HG02870 (cell line): ENCODE data around the gene SYT1.

Experiments
- ATAC-seq: cut with Tn5 transposase; IDR thresholded peaks from one replicate; pipeline ENCODE4 v1.9.1; 2021; ENCODE audit warnings: mild to moderate bottlenecking, moderate library complexity; ENCODE audit not compliant: unreplicated experiment

SYT1 gene

GRCh38 chr12:79274501-79275064, 410.0 kb downstream of the SYT1 start:
- ATAC-seq, result no peak

GRCh38 chr12:79275631-79276030, 411.1 kb downstream of the SYT1 start:
- no peak for ATAC-seq

- ATAC-seq, result no peak
Observed at GRCh38 chr12:79283364-79283763, 418.8 kb downstream of the SYT1 start.

- no peak for ATAC-seq
Observed at GRCh38 chr12:79288911-79289310, 424.3 kb downstream of the SYT1 start.

GRCh38 chr12:79291711-79292110, 427.1 kb downstream of the SYT1 start:
- ATAC-seq, result no peak

GRCh38 chr12:79294590-79294989, 430.0 kb downstream of the SYT1 start:
- ATAC-seq, result no peak

DNA sequence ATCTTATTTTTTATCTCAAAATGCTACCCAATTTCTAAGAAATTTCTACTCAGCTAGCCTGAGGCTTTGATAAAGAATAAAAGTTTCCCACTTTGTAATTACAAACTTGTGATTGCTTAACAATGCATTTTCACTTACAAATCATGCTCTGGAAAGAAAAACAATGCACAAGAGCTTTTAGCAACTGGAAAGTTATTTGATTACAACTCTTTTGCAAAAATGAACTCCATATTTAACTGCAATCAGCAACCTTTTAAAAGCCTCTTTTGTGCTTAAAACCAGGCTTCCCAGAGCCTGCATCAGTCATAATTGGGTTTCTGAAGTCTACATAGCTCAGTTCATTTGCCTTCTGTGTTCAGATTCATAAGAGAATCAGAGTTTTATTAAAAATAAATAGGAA, 431.0 kb downstream of the SYT1 start:
- ATAC-seq, result no peak

DNA sequence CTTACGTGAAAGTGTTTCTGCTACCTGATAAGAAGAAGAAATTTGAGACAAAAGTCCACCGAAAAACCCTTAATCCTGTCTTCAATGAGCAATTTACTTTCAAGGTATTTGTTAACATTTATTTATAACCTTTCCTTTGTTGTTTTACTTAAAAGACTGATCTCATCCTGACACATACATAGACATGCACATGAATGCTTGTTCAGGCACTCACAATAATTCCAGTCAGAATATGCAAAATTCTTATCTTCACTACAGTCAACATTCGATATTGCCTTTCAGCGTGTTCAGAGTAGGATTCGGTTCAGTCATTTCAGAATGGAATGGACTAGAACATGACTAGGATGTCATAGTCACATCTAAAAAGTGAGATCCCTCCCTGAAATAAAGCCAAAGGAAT, 431.6 kb downstream of the SYT1 start:
- no peak for ATAC-seq

GRCh38 chr12:79296871-79297270, 432.3 kb downstream of the SYT1 start:
- no peak for ATAC-seq

GRCh38 chr12:79298506-79298905, 433.9 kb downstream of the SYT1 start:
- ATAC-seq, result no peak

DNA sequence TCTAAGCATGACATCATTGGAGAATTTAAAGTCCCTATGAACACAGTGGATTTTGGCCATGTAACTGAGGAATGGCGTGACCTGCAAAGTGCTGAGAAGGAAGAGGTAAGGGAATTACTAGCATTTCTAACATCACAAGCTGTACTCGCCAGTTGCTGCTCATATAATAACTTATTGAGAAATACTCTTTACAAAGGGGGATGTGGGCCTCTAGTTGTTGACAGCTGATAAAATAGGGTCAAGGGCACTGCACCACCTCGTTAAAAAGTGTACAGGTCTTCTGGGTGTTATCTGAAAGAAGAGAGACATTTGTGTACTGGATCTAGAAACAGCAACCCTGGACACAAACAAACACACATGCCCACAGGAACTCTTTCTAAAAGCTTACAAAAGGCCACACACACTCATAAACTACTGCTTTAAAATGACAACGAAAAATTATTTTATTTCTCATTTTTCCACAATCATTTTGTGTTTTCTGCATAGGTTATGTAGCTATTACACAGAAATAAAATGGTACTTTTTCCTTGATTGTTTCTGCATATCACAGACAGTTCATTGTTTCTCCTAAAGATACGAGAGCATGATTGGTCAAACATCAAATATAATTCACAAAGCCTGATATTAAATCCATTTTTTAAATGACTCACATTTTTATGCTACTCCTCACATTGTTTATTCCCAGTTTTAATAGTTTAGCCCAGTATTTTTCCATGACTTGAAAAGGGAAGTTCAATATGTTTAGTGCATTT, 435.0 kb downstream of the SYT1 start:
- no peak for ATAC-seq

DNA sequence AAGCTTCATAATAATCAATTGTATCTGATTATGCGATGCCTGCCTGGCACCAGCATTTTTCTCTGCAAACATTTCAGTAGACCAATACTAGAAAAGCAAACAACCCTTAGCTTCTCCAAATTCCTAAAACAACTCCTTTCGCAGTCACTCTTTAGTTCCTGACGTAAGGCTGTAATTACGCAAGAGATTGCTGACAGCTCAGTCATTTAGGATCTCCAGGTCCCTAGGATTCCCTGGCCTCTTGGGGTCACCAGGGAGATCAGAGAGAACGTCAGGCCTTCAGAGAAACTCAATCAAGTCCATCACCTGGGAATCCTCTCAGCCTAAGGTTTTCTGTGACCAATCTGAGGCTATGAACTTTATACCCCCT, 435.6 kb downstream of the SYT1 start:
- ATAC-seq, result no peak

DNA sequence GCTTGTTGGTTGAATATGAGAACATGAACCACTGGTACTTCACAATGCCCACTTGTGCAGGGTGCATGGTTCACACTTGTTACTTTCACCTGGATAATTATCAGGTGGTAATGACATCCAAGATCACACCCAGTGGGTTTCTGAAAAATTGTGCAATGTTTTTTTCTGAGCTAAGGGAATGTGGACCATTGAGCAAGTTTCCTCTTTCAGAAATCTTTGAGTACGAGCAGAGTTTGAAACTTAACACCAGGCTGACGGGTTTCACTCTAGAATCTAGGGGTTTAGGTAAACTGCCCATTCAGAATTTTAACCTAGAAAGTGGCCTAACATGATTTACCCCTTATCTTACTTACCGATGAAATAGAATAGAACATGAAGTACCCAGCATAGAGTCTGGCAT, 436.6 kb downstream of the SYT1 start:
- ATAC-seq, result no peak

- no peak for ATAC-seq
Observed at GRCh38 chr12:79302162-79302814, 437.7 kb downstream of the SYT1 start.

DNA sequence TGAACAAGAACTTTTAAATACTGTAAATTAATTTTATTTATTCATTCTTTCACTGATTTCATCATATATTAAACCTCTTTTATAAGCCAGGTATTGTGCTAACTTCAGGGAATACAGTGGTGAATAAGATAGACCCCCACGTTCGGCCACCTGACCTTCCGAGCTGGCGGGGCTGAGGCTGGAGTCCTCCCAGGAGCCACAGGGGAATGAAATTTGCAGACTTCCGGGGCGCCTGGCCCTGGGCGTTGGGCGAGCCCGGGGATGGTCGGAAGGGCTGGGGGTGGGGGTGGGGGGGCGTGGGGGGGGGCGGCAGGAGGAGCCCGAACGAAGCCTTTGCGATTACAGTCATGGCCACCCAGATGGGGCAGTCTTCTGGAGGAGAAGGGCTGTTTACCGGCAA, 442.8 kb downstream of the SYT1 start:
- ATAC-seq, result no peak

DNA sequence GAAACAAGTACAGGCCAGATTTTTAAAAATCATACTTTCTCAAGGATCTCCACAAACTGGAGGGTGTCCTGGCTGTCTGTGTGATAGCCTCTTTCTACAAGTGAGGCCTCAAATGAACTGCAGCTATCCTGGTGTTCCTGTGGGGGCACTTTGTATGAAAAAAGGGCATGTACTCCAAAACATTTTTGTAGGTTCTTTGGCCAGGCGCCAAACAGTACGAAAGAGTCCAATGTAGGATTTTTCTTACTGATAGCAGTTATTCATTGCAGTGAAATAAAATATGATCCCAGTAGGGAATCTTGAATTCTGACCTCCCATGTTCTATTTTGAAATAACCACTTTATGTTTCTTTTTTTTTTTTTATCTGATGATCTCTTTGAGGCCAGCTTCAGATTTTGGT, 444.5 kb downstream of the SYT1 start:
- ATAC-seq, result no peak

GRCh38 chr12:79317179-79317847, 452.7 kb downstream of the SYT1 start:
- ATAC-seq, result no peak

GRCh38 chr12:79322905-79323304, 458.3 kb downstream of the SYT1 start:
- ATAC-seq, result no peak

GRCh38 chr12:79324571-79324970, 460.0 kb downstream of the SYT1 start:
- no peak for ATAC-seq

GRCh38 chr12:79326222-79326621, 461.6 kb downstream of the SYT1 start:
- ATAC-seq, result no peak

- ATAC-seq, result no peak
Observed at GRCh38 chr12:79326663-79327062, 462.1 kb downstream of the SYT1 start.

DNA sequence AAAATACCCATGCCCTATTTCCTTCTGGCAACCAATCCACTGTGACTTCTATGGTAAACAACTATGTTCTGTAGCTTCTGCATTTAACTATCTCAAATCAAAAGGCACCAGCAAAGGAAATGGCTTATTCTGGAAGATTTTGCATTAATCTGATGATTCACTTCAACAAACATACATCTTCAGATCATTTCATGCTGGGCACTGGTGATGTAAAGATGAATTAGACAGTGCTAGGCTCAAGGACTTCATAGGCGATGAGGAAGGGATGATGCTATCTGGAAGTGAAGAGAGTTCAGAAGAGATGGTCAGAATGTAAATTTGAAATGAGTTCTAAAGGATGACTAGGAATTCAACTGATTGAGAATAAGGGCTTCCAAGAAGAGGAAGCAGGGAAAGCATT, 462.9 kb downstream of the SYT1 start:
- ATAC-seq, result no peak
